Mammary epithelial cell (primary cell): Measurements from ENCODE around the gene ZBTB22.
"Not testable (repeated sequence)": the region's sequence is repeated elsewhere in the genome, so short reads cannot be mapped to it uniquely, and the experiment has no call there.

ENCODE experiments used
- CTCF ChIP-seq, 2 donors: IDR thresholded peaks in 1 of 2; conservative IDR thresholded peaks in 1 of 2; 2 replicates each; pipeline ENCODE4 v1.5.1; 2011 to 2012; ENCODE audit warnings: inconsistent platforms in 2 of 2, low read length in 2 of 2, mild to moderate bottlenecking in 2 of 2, control low read depth in 1 of 2, low read depth in 1 of 2; ENCODE audit not compliant: insufficient read depth in 1 of 2; ENCODE audit errors: extremely low read depth in 1 of 2
- EZH2 ChIP-seq: IDR thresholded peaks from 2 replicates; pipeline ENCODE4 v1.6.1; 2012; ENCODE audit warnings: low read length, inconsistent platforms, borderline replicate concordance

- not testable (repeated sequence) for TF ChIP-seq CTCF (conservative IDR thresholded peaks at IDR 0.05 in 1 of 2, IDR thresholded peaks at IDR 0.05 in 1 of 2; ENCODE audit: extremely low read depth in 1 of 2, insufficient read depth in 1 of 2, low read depth in 1 of 2, low read length in 2 of 2); EZH2
These were observed 47.8 kb upstream of the ZBTB22 start for GRCh38 chr6:33365206-33365971.
